ENCODE data around the gene NASP. TPM values are rescaled to one million over a fixed set of nuclear protein-coding genes. Genes with fewer than 3 reads are reported as not detected.

Gene NASP
- 100 to 1,000 TPM; 233 to 235 TPM for total RNA-seq

- Mint-ChIP-seq H3K4me1 (ENCODE audit: low read depth) (peaks cover 27% of the 10 kb centered on the region), H3K36me3 (peaks cover 12% of the 10 kb centered on the region), H3K4me3 (peak within 1 kb of the TSS; percentile 99), H3K27me3 (no peaks in the 10 kb centered on the region), H3K27ac (peak within 1 kb of the TSS; percentile 98), H3K9me3 (no peaks in the 10 kb centered on the region)
- DNase-seq = peak; percentile 94
- POLR2A ChIA-PET = interaction anchor here (0.7 to 5.1 kb wide), 12 partner anchors 19 to 244 kb away, joined by 3 to 32 read pairs (median 4); partner anchors contain the start of genes AKR1A1, CCDC163, GPBP1L1 and MMACHC
- CTCF ChIA-PET = interaction anchor here (0.7 to 2.2 kb wide), 9 partner anchors 11 to 280 kb away, joined by 3 to 14 read pairs (median 4); partner anchors contain the start of genes AKR1A1, CCDC163 and MMACHC
- intact Hi-C loops (cut with micrococcal nuclease) = loop anchor here (1.0 to 10.0 kb wide), 12 partner anchors 33 to 859 kb away; partner anchors contain the start of genes BTBD19, CCDC163, DYNLT4 and IPP
Observed at GRCh38 chr1:45583666-45584350, at the start of gene NASP. NASP (plus strand) TSS chr1:45584041; CDS start chr1:45584147, 106 bp downstream.

GRCh38 chr1:45535988-45536766 lies 47.7 kb upstream of the NASP start:
- H3K4me3 Mint-ChIP-seq = no peak overlapping the region
- H3K9me3 Mint-ChIP-seq = no peaks in the 10 kb centered on the region
- ChIA-PET POLR2A (interaction anchor here (1.2 kb wide), 1 partner anchor 14 kb away, joined by 3 read pairs; the partner anchor contains the start of gene PRDX1), CTCF (interaction anchor here (1.0 to 1.6 kb wide), 2 partner anchors 15 kb away, joined by 3 to 4 read pairs; partner anchors contain the start of genes AKR1A1 and PRDX1)
- no peak overlapping the region for H3K27ac Mint-ChIP-seq
- no peaks in the 10 kb centered on the region for H3K36me3 Mint-ChIP-seq
- no peak for DNase-seq
- peaks cover 12% of the 10 kb centered on the region for H3K4me1 Mint-ChIP-seq (ENCODE audit: low read depth)
- intact Hi-C loops (cut with micrococcal nuclease) = loop anchor here (1.0 kb wide), 1 partner anchor 14 kb away; no protein-coding TSS in a partner anchor
- no peaks in the 10 kb centered on the region for H3K27me3 Mint-ChIP-seq

GRCh38 chr1:45536886-45537285 lies 47.0 kb upstream of the NASP start:
- H3K36me3 Mint-ChIP-seq = no peaks in the 10 kb centered on the region
- intact Hi-C loops (cut with micrococcal nuclease) = loop anchor here (1.0 kb wide), 1 partner anchor 15 kb away; no protein-coding TSS in a partner anchor

GRCh38 chr1:45541193-45541592 lies 42.6 kb upstream of the NASP start:
- H3K4me3 Mint-ChIP-seq = no peak overlapping the region
- H3K9me3 Mint-ChIP-seq = no peaks in the 10 kb centered on the region
- H3K27ac Mint-ChIP-seq = no peak overlapping the region
- intact Hi-C loops (cut with micrococcal nuclease) = loop anchor here (5.0 kb wide), 1 partner anchor 41 kb away; the partner anchor contains the start of gene NASP
- POLR2A ChIA-PET = interaction anchor here (1.4 kb wide), 1 partner anchor 20 kb away, joined by 7 read pairs; the partner anchor contains the start of gene PRDX1
- DNase-seq = no peak
- H3K36me3 Mint-ChIP-seq = no peaks in the 10 kb centered on the region
- CTCF ChIA-PET = interaction anchor here (1.1 kb wide), 1 partner anchor 29 kb away, joined by 3 read pairs; no protein-coding TSS in a partner anchor
- H3K27me3 Mint-ChIP-seq = no peaks in the 10 kb centered on the region
- peaks cover 35% of the 10 kb centered on the region for H3K4me1 Mint-ChIP-seq (ENCODE audit: low read depth)

More at GRCh38 chr1:45536886-45537285, 47.0 kb upstream of the NASP start:
- CTCF ChIA-PET = interaction anchor here (1.6 kb wide), 1 partner anchor 16 kb away, joined by 4 read pairs; the partner anchor contains the start of gene PRDX1
- Mint-ChIP-seq H3K27me3 (no peaks in the 10 kb centered on the region), H3K4me3 (no peak overlapping the region), H3K4me1 (ENCODE audit: low read depth) (peaks cover 12% of the 10 kb centered on the region), H3K27ac (no peak overlapping the region), H3K9me3 (no peaks in the 10 kb centered on the region)
- DNase-seq = no peak
- POLR2A ChIA-PET = interaction anchor here (0.9 to 1.2 kb wide), 2 partner anchors 14 to 15 kb away, joined by 3 read pairs; partner anchors contain the start of gene PRDX1

- H3K9me3 Mint-ChIP-seq = no peaks in the 10 kb centered on the region
- H3K4me1 Mint-ChIP-seq (ENCODE audit: low read depth) = peaks cover 26% of the 10 kb centered on the region
- no peak overlapping the region for H3K4me3 Mint-ChIP-seq
- ChIA-PET CTCF (interaction anchor here (0.7 to 1.1 kb wide), 3 partner anchors 30 to 50 kb away, joined by 3 read pairs; no protein-coding TSS in a partner anchor), POLR2A (interaction anchor here (1.4 to 3.6 kb wide), 2 partner anchors 21 kb away, joined by 7 to 50 read pairs; partner anchors contain the start of gene PRDX1)
- H3K27ac Mint-ChIP-seq = peak overlapping the region; percentile 62
- no peaks in the 10 kb centered on the region for H3K36me3 Mint-ChIP-seq
- H3K27me3 Mint-ChIP-seq = no peaks in the 10 kb centered on the region
- intact Hi-C loops (cut with micrococcal nuclease) = loop anchor here (5.0 kb wide), 1 partner anchor 40 kb away; the partner anchor contains the start of gene NASP
- no peak for DNase-seq
Observed at GRCh38 chr1:45542591-45542990, 41.2 kb upstream of the NASP start.

GRCh38 chr1:45543581-45544417 lies 40.0 kb upstream of the NASP start:
- peak; percentile 87 for DNase-seq
- H3K4me3 Mint-ChIP-seq = peak overlapping the region; percentile 10
- no peaks in the 10 kb centered on the region for H3K36me3 Mint-ChIP-seq
- intact Hi-C loops (cut with micrococcal nuclease) = loop anchor here (1.0 to 5.0 kb wide), 2 partner anchors 21 to 39 kb away; partner anchors contain the start of gene NASP
- peak overlapping the region; percentile 60 for H3K27ac Mint-ChIP-seq
- H3K4me1 Mint-ChIP-seq (ENCODE audit: low read depth) = peaks cover 26% of the 10 kb centered on the region
- ChIA-PET POLR2A (interaction anchor here (1.2 to 3.6 kb wide), 3 partner anchors 20 to 41 kb away, joined by 3 to 50 read pairs (median 9); partner anchors contain the start of gene PRDX1), CTCF (interaction anchor here (0.9 to 2.6 kb wide), 8 partner anchors 22 to 111 kb away, joined by 3 to 18 read pairs (median 4); partner anchors contain the start of gene PRDX1)
- H3K27me3 Mint-ChIP-seq = no peaks in the 10 kb centered on the region
- no peaks in the 10 kb centered on the region for H3K9me3 Mint-ChIP-seq

GRCh38 chr1:45544530-45544929 lies 39.3 kb upstream of the NASP start:
- intact Hi-C loops (cut with micrococcal nuclease) = loop anchor here (5.0 kb wide), 1 partner anchor 38 kb away; the partner anchor contains the start of gene NASP
- ChIA-PET CTCF (interaction anchor here (0.9 to 2.6 kb wide), 7 partner anchors 23 to 111 kb away, joined by 3 to 18 read pairs (median 4); partner anchors contain the start of gene PRDX1), POLR2A (interaction anchor here (1.0 to 3.6 kb wide), 4 partner anchors 21 to 41 kb away, joined by 3 to 50 read pairs (median 6); partner anchors contain the start of gene PRDX1)
- H3K4me1 Mint-ChIP-seq (ENCODE audit: low read depth) = peaks cover 26% of the 10 kb centered on the region
- no peak for DNase-seq
- H3K27ac Mint-ChIP-seq = peak overlapping the region; percentile 60
- H3K9me3 Mint-ChIP-seq = no peaks in the 10 kb centered on the region
- H3K4me3 Mint-ChIP-seq = no peak overlapping the region
- no peaks in the 10 kb centered on the region for H3K27me3 Mint-ChIP-seq
- H3K36me3 Mint-ChIP-seq = no peaks in the 10 kb centered on the region

- intact Hi-C loops (cut with micrococcal nuclease) = no loop called here
- ChIA-PET CTCF (interaction anchor here (0.9 to 2.6 kb wide), 4 partner anchors 25 to 110 kb away, joined by 3 to 18 read pairs (median 8); no protein-coding TSS in a partner anchor), POLR2A (interaction anchor here (0.6 to 3.6 kb wide), 7 partner anchors 22 to 823 kb away, joined by 3 to 50 read pairs (median 3); partner anchors contain the start of genes CCDC163, MMACHC and PRDX1)
- Mint-ChIP-seq H3K27me3 (no peaks in the 10 kb centered on the region), H3K4me3 (peak overlapping the region; percentile 6), H3K9me3 (no peaks in the 10 kb centered on the region), H3K36me3 (no peaks in the 10 kb centered on the region), H3K27ac (peak overlapping the region; percentile 40), H3K4me1 (ENCODE audit: low read depth) (peaks cover 26% of the 10 kb centered on the region)
- DNase-seq = peak; percentile 50
Observed at GRCh38 chr1:45545019-45545493, 38.8 kb upstream of the NASP start.

GRCh38 chr1:45545553-45546310 lies 38.1 kb upstream of the NASP start:
- POLR2A ChIA-PET = interaction anchor here (0.6 to 3.6 kb wide), 7 partner anchors 22 to 824 kb away, joined by 3 to 50 read pairs (median 3); partner anchors contain the start of genes CCDC163, MMACHC and PRDX1
- H3K27me3 Mint-ChIP-seq = no peaks in the 10 kb centered on the region
- H3K36me3 Mint-ChIP-seq = no peaks in the 10 kb centered on the region
- no peak for DNase-seq
- peaks cover 29% of the 10 kb centered on the region for H3K4me1 Mint-ChIP-seq (ENCODE audit: low read depth)
- intact Hi-C loops (cut with micrococcal nuclease) = no loop called here
- no peaks in the 10 kb centered on the region for H3K9me3 Mint-ChIP-seq
- no peak overlapping the region for H3K27ac Mint-ChIP-seq
- CTCF ChIA-PET = interaction anchor here (1.7 to 2.6 kb wide), 3 partner anchors 24 to 52 kb away, joined by 3 to 18 read pairs (median 14); no protein-coding TSS in a partner anchor
- H3K4me3 Mint-ChIP-seq = no peak overlapping the region
